Suppressor macrophage treated with lipopolysaccharide for 4 hours (primary cell): ENCODE measurements around the gene PLEKHA8.
A peak's percentile ranks its signal among the peaks of the same experiment; 100 is the strongest.

Experiments used
- DNase-seq: peaks from one replicate; pipeline ENCODE4 v3.0.0-alpha.2; 2020

PLEKHA8 gene

GRCh38 chr7:30028216-30028748, at the start of gene PLEKHA8:
TSS of gene PLEKHA8 (plus strand) at chr7:30028412. CDS start at chr7:30028763, 351 bp downstream.
- DNase-seq: peak; percentile 90

- DNase-seq: no peak
These were observed 48.1 kb upstream of the PLEKHA8 start for GRCh38 chr7:29980151-29980550.

- DNase-seq: peak; percentile 35
These were observed 41.1 kb upstream of the PLEKHA8 start for GRCh38 chr7:29987083-29987482.

GRCh38 chr7:29987811-29988317, 40.3 kb upstream of the PLEKHA8 start:
- DNase-seq: peak; percentile 77

- peak; percentile 35 for DNase-seq
These were observed 39.6 kb upstream of the PLEKHA8 start for GRCh38 chr7:29988424-29989256.

GRCh38 chr7:29989257-29989995, 38.8 kb upstream of the PLEKHA8 start, which contains the start of gene SCRN1:
TSS of gene SCRN1 (minus strand) at chr7:29989801. CDS start at chr7:29969067, 20,734 bp downstream.
- peak; percentile 13 for DNase-seq

- DNase-seq: no peak
These were observed 37.3 kb upstream of the PLEKHA8 start for GRCh38 chr7:29990931-29991330.

- DNase-seq: no peak
These were observed 36.3 kb upstream of the PLEKHA8 start for GRCh38 chr7:29991937-29992336.

GRCh38 chr7:29993140-29993539, 35.1 kb upstream of the PLEKHA8 start:
- DNase-seq: no peak

- DNase-seq: no peak
These were observed 32.6 kb upstream of the PLEKHA8 start for GRCh38 chr7:29995652-29996051.

GRCh38 chr7:29996321-29996720, 31.9 kb upstream of the PLEKHA8 start:
- no peak for DNase-seq

- DNase-seq: no peak
These were observed 29.7 kb upstream of the PLEKHA8 start for GRCh38 chr7:29998489-29998888.

GRCh38 chr7:30001998-30002397, 26.2 kb upstream of the PLEKHA8 start:
- no peak for DNase-seq

- no peak for DNase-seq
These were observed 25.1 kb upstream of the PLEKHA8 start for GRCh38 chr7:30003098-30003497.

- no peak for DNase-seq
These were observed 22.7 kb upstream of the PLEKHA8 start for GRCh38 chr7:30005464-30005863.

- DNase-seq: no peak
These were observed 18.2 kb upstream of the PLEKHA8 start for GRCh38 chr7:30010021-30010420.

GRCh38 chr7:30012757-30013156, 15.5 kb upstream of the PLEKHA8 start:
- no peak for DNase-seq

GRCh38 chr7:30018451-30018850, 9.8 kb upstream of the PLEKHA8 start:
- DNase-seq: no peak

- no peak for DNase-seq
These were observed 8.8 kb upstream of the PLEKHA8 start for GRCh38 chr7:30019387-30019786.

GRCh38 chr7:30019960-30020359, 8.3 kb upstream of the PLEKHA8 start:
- DNase-seq: no peak

GRCh38 chr7:30020535-30020934, 7.7 kb upstream of the PLEKHA8 start:
- no peak for DNase-seq

- no peak for DNase-seq
These were observed 5.2 kb upstream of the PLEKHA8 start for GRCh38 chr7:30022991-30023390.

- no peak for DNase-seq
These were observed 4.7 kb upstream of the PLEKHA8 start for GRCh38 chr7:30023524-30023923.
